OCI-LY3 (cell line): ENCODE results near the gene MPC2.

Source experiments
- H2AFZ ChIP-seq: fragments of 200-600, 300-600 bp; shearing (Covaris generic); 2 replicates; pipeline ENCODE4 v1.6.0; 2014; ENCODE audit warnings: antibody characterized with exemption, low read depth, low read length
- H3K27ac ChIP-seq: fragments of 200-600, 300-600 bp; sonication (generic); 2 replicates; pipeline ENCODE4 v1.5.1; 2014; ENCODE audit warnings: mild to moderate bottlenecking, low read length, moderate library complexity, mixed read lengths
- H3K27me3 ChIP-seq: fragments of 200-600, 300-600 bp; sonication (generic); 2 replicates; pipeline ENCODE4 v1.6.1; 2014; ENCODE audit warnings: low read depth, low read length, mixed read lengths
- H3K36me3 ChIP-seq: fragments of 200-600, 300-600 bp; sonication (generic); replicated peaks from 2 replicates; pipeline ENCODE3; 2014; ENCODE audit warnings: low read depth, low read length, mixed read lengths
- H3K4me1 ChIP-seq: fragments of 300-600, 200-600 bp; sonication (generic); 2 replicates; pipeline ENCODE4 v1.6.1; 2014; ENCODE audit warnings: low read length, mixed read lengths
- H3K4me2 ChIP-seq: fragments of 200-600, 300-600 bp; sonication (generic); 2 replicates; pipeline ENCODE4 v1.6.1; 2014; ENCODE audit warnings: low read length, mixed read lengths
- H3K4me3 ChIP-seq: fragments of 300-600, 200-600 bp; sonication (generic); 2 replicates; pipeline ENCODE4 v1.5.1; 2014; ENCODE audit warnings: antibody characterized with exemption, mild to moderate bottlenecking, low read length, moderate library complexity
- H3K79me2 ChIP-seq: fragments of 300-600, 200-600 bp; shearing (Covaris generic); 2 replicates; pipeline ENCODE4 v1.6.1; 2014; ENCODE audit warnings: mild to moderate bottlenecking, low read length, mixed read lengths
- H3K9ac ChIP-seq: fragments of 300-600, 200-600 bp; shearing (Covaris generic); 2 replicates; pipeline ENCODE4 v1.6.0; 2014; ENCODE audit warnings: mild to moderate bottlenecking, low read length, moderate library complexity
- H3K9me3 ChIP-seq: fragments of 200-600, 300-600 bp; shearing (Covaris generic); 2 replicates; pipeline ENCODE4 v1.6.1; 2014; ENCODE audit warnings: low read length, mixed read lengths; ENCODE audit not compliant: insufficient read depth
- H4K20me1 ChIP-seq: fragments of 200-600, 300-600 bp; sonication (generic); 2 replicates; pipeline ENCODE4 v1.6.1; 2016; ENCODE audit warnings: low read length, mixed read lengths; ENCODE audit not compliant: insufficient read depth
- EZH2phosphoT487 ChIP-seq: fragments of 200-600 bp; shearing (Covaris generic); IDR thresholded peaks from 2 replicates; pipeline ENCODE4 v1.6.1; 2018; ENCODE audit warnings: antibody characterized with exemption, mixed run types, low read depth
- TF ChIP-seq, protein P1 (sequence below): fragments of 200-600, 300-600 bp; sonication (generic); IDR thresholded peaks from 2 replicates; pipeline ENCODE4 v1.5.1; 2014; ENCODE audit warnings: antibody characterized with exemption, low read length, low read depth

MPC2 gene

DNA sequence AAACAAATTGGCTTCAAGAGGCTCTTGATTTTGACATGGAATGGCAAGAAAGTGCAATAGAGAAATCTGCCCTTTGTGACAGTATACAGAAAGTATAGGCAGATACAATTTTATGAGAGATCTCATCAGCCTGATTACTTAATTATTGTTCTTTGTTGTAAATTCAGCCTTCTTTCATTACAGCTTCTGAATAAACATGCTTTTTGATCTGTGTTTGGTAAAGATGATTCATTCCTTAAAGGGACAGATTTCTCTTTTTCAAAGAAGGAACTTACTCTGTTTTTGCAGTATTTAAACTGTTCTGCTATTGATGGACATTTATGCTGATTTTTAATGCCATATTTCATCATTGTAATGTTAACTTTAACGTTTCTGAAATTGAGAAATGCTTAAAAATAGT is 13.7 kb upstream of the MPC2 start:
- Histone ChIP-seq H3K4me1 (no peaks in the 10 kb centered on the region), H3K79me2 (peaks cover 39% of the 10 kb centered on the region), H3K27me3 (no peaks in the 10 kb centered on the region), H3K4me3 (no peak overlapping the region), H2AFZ (no peak overlapping the region), H3K27ac (no peak overlapping the region), H4K20me1 (peaks cover 37% of the 10 kb centered on the region), H3K4me2 (no peak overlapping the region), H3K9ac (no peak overlapping the region), H3K36me3 (peaks cover 21% of the 10 kb centered on the region), H3K9me3 (no peaks in the 10 kb centered on the region)
- TF ChIP-seq EZH2phosphoT487 = no peak
- TF ChIP-seq, protein P1, sequence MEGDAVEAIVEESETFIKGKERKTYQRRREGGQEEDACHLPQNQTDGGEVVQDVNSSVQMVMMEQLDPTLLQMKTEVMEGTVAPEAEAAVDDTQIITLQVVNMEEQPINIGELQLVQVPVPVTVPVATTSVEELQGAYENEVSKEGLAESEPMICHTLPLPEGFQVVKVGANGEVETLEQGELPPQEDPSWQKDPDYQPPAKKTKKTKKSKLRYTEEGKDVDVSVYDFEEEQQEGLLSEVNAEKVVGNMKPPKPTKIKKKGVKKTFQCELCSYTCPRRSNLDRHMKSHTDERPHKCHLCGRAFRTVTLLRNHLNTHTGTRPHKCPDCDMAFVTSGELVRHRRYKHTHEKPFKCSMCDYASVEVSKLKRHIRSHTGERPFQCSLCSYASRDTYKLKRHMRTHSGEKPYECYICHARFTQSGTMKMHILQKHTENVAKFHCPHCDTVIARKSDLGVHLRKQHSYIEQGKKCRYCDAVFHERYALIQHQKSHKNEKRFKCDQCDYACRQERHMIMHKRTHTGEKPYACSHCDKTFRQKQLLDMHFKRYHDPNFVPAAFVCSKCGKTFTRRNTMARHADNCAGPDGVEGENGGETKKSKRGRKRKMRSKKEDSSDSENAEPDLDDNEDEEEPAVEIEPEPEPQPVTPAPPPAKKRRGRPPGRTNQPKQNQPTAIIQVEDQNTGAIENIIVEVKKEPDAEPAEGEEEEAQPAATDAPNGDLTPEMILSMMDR = no peak

DNA sequence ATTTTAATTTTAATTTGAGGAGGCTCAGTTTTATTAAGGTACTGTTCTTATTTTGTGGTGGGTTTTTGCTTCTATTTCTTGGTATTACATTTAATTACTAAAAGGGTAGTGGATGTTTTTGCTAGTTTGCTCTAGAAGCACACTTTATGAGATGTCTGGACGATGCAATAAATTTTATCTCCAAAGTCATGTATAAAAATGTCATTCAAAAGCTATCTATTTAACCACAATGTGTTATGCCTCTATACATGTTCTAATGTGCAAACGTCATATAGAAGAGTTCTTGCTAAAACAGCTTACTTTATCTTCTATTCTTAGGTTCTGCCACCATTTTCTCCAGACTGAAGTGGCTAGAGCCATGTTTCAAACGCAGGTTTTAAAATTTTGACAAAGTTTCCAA is 12.9 kb upstream of the MPC2 start:
- no peak overlapping the region for H3K4me3 ChIP-seq
- no peaks in the 10 kb centered on the region for H3K9me3 ChIP-seq
- no peak overlapping the region for H3K9ac ChIP-seq
- H3K27ac ChIP-seq = no peak overlapping the region
- H3K4me1 ChIP-seq = no peaks in the 10 kb centered on the region
- peaks cover 44% of the 10 kb centered on the region for H4K20me1 ChIP-seq
- TF ChIP-seq, protein P1 = no peak
- TF ChIP-seq EZH2phosphoT487 = no peak
- no peaks in the 10 kb centered on the region for H3K27me3 ChIP-seq
- H2AFZ ChIP-seq = no peak overlapping the region
- H3K79me2 ChIP-seq = peaks cover 47% of the 10 kb centered on the region
- peaks cover 13% of the 10 kb centered on the region for H3K36me3 ChIP-seq
- H3K4me2 ChIP-seq = no peak overlapping the region

- peaks cover 50% of the 10 kb centered on the region for H4K20me1 ChIP-seq
- H3K9me3 ChIP-seq = no peaks in the 10 kb centered on the region
- H3K4me2 ChIP-seq = no peak overlapping the region
- H2AFZ ChIP-seq = no peak overlapping the region
- no peak overlapping the region for H3K4me3 ChIP-seq
- no peak overlapping the region for H3K27ac ChIP-seq
- H3K4me1 ChIP-seq = no peaks in the 10 kb centered on the region
- H3K9ac ChIP-seq = no peak overlapping the region
- H3K27me3 ChIP-seq = no peaks in the 10 kb centered on the region
- TF ChIP-seq, protein P1 = no peak
- TF ChIP-seq EZH2phosphoT487 = no peak
- H3K79me2 ChIP-seq = peaks cover 66% of the 10 kb centered on the region
- peaks cover 10% of the 10 kb centered on the region for H3K36me3 ChIP-seq
Measured at GRCh38 chr1:167947733-167948132, 10.9 kb upstream of the MPC2 start.

DNA sequence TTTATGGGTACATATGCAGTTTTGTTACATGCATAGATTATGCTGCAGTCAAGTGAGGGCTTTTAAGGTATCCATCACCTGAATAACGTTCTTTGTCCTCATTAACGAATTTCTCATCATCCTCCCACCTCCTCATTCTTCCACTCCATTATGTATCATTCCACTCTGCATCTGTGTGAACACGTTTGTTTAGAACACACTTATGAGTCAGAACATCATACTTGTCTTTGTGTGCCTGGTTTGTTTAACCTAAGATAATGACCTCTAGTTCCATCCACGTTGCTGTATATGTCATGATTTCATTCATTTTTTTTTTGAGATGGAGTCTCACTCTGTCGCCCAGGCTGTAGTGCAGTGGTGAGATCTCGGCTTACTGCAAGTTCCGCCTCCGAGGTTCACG is 6.7 kb upstream of the MPC2 start:
- H3K27me3 ChIP-seq = no peaks in the 10 kb centered on the region

More for the DNA sequence above, 6.7 kb upstream of the MPC2 start:
- H2AFZ ChIP-seq = no peak overlapping the region
- H3K9me3 ChIP-seq = no peaks in the 10 kb centered on the region
- H3K4me3 ChIP-seq = no peak overlapping the region
- no peak overlapping the region for H3K4me2 ChIP-seq
- peaks cover 2% of the 10 kb centered on the region for H3K4me1 ChIP-seq
- H3K27ac ChIP-seq = no peak overlapping the region
- no peak overlapping the region for H3K9ac ChIP-seq
- H3K36me3 ChIP-seq = peaks cover 6% of the 10 kb centered on the region
- TF ChIP-seq EZH2phosphoT487 = no peak
- TF ChIP-seq, protein P1 = no peak
- H3K79me2 ChIP-seq = peaks cover 97% of the 10 kb centered on the region
- peaks cover 54% of the 10 kb centered on the region for H4K20me1 ChIP-seq
